H1 (cell line): ENCODE data around the gene IYD. TPM values are rescaled to one million over a fixed set of nuclear protein-coding genes. Genes with fewer than 3 reads are reported as not detected.

Experiments used
- CTCF ChIA-PET: fragments of 300-600 bp; sonication (Branson Sonifier 250); formaldehyde crosslinking; loops from one replicate; lab custom pipeline; 2021; ENCODE audit not compliant: partially characterized antibody; lab: Charles Lee
- POLR2A ChIA-PET: fragments of 300-600 bp; sonication (Branson Sonifier 250); formaldehyde crosslinking; loops from one replicate; lab custom pipeline; 2021; ENCODE audit warnings: inconsistent platforms; ENCODE audit not compliant: partially characterized antibody; lab: Charles Lee
- DNase-seq, 2 experiments: peaks; one replicate each; pipeline versions ENCODE4 v3.0.0 to v3.0.0-alpha.2; 2010 to 2022; ENCODE audit warnings: low spot score in 2 of 2, low read depth in 1 of 2, mixed read lengths in 1 of 2
- FAIRE-seq: peaks from 2 replicates; lab custom pipeline; 2011; peaks lifted over from hg19 to GRCh38; lab: Jason Lieb, UNC
- H2AFZ ChIP-seq: 2 replicates; pipeline ENCODE4 v1.8.1; 2012; ENCODE audit warnings: low read length, inconsistent platforms
- H2AK5ac ChIP-seq: 2 replicates; pipeline ENCODE4 v1.6.1; 2013; ENCODE audit warnings: low read depth, low read length
- H2BK120ac ChIP-seq: replicated peaks from 2 replicates; pipeline ENCODE3; 2013; ENCODE audit warnings: low read depth, low read length, inconsistent platforms
- H2BK12ac ChIP-seq: 2 replicates; pipeline ENCODE4 v1.6.1; 2013; ENCODE audit warnings: low read depth, low read length
- H2BK15ac ChIP-seq: 2 replicates; pipeline ENCODE4 v1.6.1; 2013; ENCODE audit warnings: low read length
- H2BK20ac ChIP-seq: 2 replicates; pipeline ENCODE4 v1.6.1; 2013; ENCODE audit warnings: low read length
- H2BK5ac ChIP-seq: 2 replicates; pipeline ENCODE4 v1.6.1; 2013; ENCODE audit warnings: low read depth, low read length
- H3K14ac ChIP-seq: 2 replicates; pipeline ENCODE4 v1.6.1; 2013; ENCODE audit warnings: inconsistent platforms; ENCODE audit not compliant: insufficient read length
- H3K18ac ChIP-seq: 2 replicates; pipeline ENCODE4 v1.6.1; 2013; ENCODE audit warnings: low read length; ENCODE audit errors: extremely low read depth
- H3K23ac ChIP-seq: 2 replicates; pipeline ENCODE4 v1.6.1; 2013; ENCODE audit warnings: inconsistent platforms; ENCODE audit not compliant: insufficient read length
- H3K23me2 ChIP-seq: 2 replicates; pipeline ENCODE4 v1.6.1; 2013; ENCODE audit warnings: low read depth, low read length
- H3K27ac ChIP-seq: 2 replicates; pipeline ENCODE4 v1.6.1; 2011; ENCODE audit warnings: low read depth, low read length, inconsistent platforms
- H3K27me3 ChIP-seq, 4 experiments: replicated peaks in 1 of 4; 1 replicate in 1 of 4; 2 replicates in 3 of 4; pipeline versions ENCODE4 v1.6.1 to v1.8.1; 2011 to 2013; ENCODE audit warnings: low read length in 3 of 4, mild to moderate bottlenecking in 3 of 4, inconsistent platforms in 2 of 4, mixed read lengths in 2 of 4, moderate library complexity in 1 of 4; ENCODE audit not compliant: control insufficient read depth in 3 of 4, insufficient read depth in 3 of 4; ENCODE audit errors: extremely low read depth in 1 of 4
- H3K36me3 ChIP-seq, 4 experiments: 2 replicates each; pipeline versions ENCODE4 v1.6.1 to v1.8.1; 2011 to 2013; ENCODE audit warnings: mild to moderate bottlenecking in 4 of 4, low read length in 3 of 4, moderate library complexity in 2 of 4, control low read depth in 1 of 4, inconsistent platforms in 1 of 4; ENCODE audit not compliant: insufficient read depth in 4 of 4, control insufficient read depth in 2 of 4
- H3K4ac ChIP-seq: replicated peaks from 2 replicates; pipeline ENCODE3; 2013; ENCODE audit warnings: low read length, low read depth, mixed read lengths, inconsistent platforms; ENCODE audit not compliant: insufficient read length
- H3K4me1 ChIP-seq, 4 experiments: replicated peaks in 1 of 4; 1 replicate in 1 of 4; 2 replicates in 3 of 4; pipeline versions ENCODE4 v1.6.1 to v1.8.1; 2011 to 2013; ENCODE audit warnings: low read length in 3 of 4, inconsistent platforms in 2 of 4, mixed read lengths in 1 of 4; ENCODE audit not compliant: insufficient read depth in 4 of 4, control insufficient read depth in 3 of 4
- H3K4me2 ChIP-seq, 2 experiments: 2 replicates each; pipeline versions ENCODE4 v1.6.1 to v1.8.1; 2011 to 2013; ENCODE audit warnings: low read depth in 2 of 2, low read length in 2 of 2, control low read depth in 1 of 2, inconsistent platforms in 1 of 2, mild to moderate bottlenecking in 1 of 2; ENCODE audit not compliant: insufficient read depth in 1 of 2
- H3K4me3 ChIP-seq, 4 experiments: fragments of 200-600, 300-600 bp in 1 of 4; sonication (generic), shearing (Covaris generic), sonication (Bioruptor Twin) in 1 of 4; 2 replicates each; pipeline versions ENCODE4 v1.5.1 to v1.8.1; 2011 to 2016; ENCODE audit warnings: low read length in 4 of 4, low read depth in 3 of 4, control low read depth in 2 of 4, inconsistent platforms in 2 of 4, mild to moderate bottlenecking in 2 of 4, mixed read lengths in 1 of 4, moderate library complexity in 1 of 4; ENCODE audit not compliant: insufficient read depth in 2 of 4; ENCODE audit errors: extremely low read depth in 1 of 4
- H3K56ac ChIP-seq: replicated peaks from 2 replicates; pipeline ENCODE3; 2013; ENCODE audit warnings: low read depth, mild to moderate bottlenecking, mixed read lengths, low read length, inconsistent platforms; ENCODE audit not compliant: insufficient read length
- H3K79me1 ChIP-seq: 2 replicates; pipeline ENCODE4 v1.6.1; 2013; ENCODE audit warnings: low read depth, low read length, control low read depth
- H3K79me2 ChIP-seq, 2 experiments: 2 replicates each; pipeline versions ENCODE4 v1.6.1 to v1.8.1; 2012 to 2013; ENCODE audit warnings: low read length in 2 of 2, mild to moderate bottlenecking in 2 of 2, inconsistent platforms in 1 of 2; ENCODE audit not compliant: insufficient read depth in 2 of 2, control insufficient read depth in 1 of 2
- H3K9ac ChIP-seq, 4 experiments: replicated peaks in 1 of 4; 1 replicate in 1 of 4; 2 replicates in 3 of 4; pipeline versions ENCODE4 v1.6.1 to v1.8.1; 2011 to 2013; ENCODE audit warnings: low read depth in 3 of 4, low read length in 3 of 4, control low read depth in 2 of 4, mild to moderate bottlenecking in 2 of 4, moderate library complexity in 2 of 4, inconsistent platforms in 1 of 4; ENCODE audit errors: extremely low read depth in 1 of 4
- H3K9me3 ChIP-seq, 2 experiments: 2 replicates each; pipeline versions ENCODE4 v1.6.1 to v1.8.1; 2012 to 2013; ENCODE audit warnings: mild to moderate bottlenecking in 2 of 2, moderate library complexity in 2 of 2, control low read depth in 1 of 2, inconsistent platforms in 1 of 2, low read depth in 1 of 2, low read length in 1 of 2, mixed read lengths in 1 of 2; ENCODE audit not compliant: insufficient read depth in 2 of 2
- H4K20me1 ChIP-seq, 2 experiments: replicated peaks in 1 of 2; 2 replicates each; pipeline versions ENCODE3 to v1.8.1; 2011 to 2013; ENCODE audit warnings: inconsistent platforms in 2 of 2, low read length in 2 of 2, mild to moderate bottlenecking in 1 of 2; ENCODE audit not compliant: insufficient read depth in 2 of 2, control insufficient read depth in 1 of 2
- H4K5ac ChIP-seq: 2 replicates; pipeline ENCODE4 v1.6.1; 2013; ENCODE audit warnings: low read length, low read depth, mixed read lengths, inconsistent platforms; ENCODE audit not compliant: insufficient read length
- H4K8ac ChIP-seq: 2 replicates; pipeline ENCODE4 v1.8.0; 2013; ENCODE audit warnings: mild to moderate bottlenecking, moderate library complexity, low read length, inconsistent platforms; ENCODE audit not compliant: insufficient read depth; ENCODE audit errors: extremely low read depth
- H4K91ac ChIP-seq: replicated peaks from 2 replicates; pipeline ENCODE3; 2013; ENCODE audit warnings: low read length, mixed read lengths, inconsistent platforms; ENCODE audit not compliant: insufficient read length
- ASH2L ChIP-seq: fragments of 200-600, 300-600 bp; sonication (generic); IDR thresholded peaks from one replicate; pipeline ENCODE4 v1.7.1; 2017; ENCODE audit warnings: low read length
- CEBPB ChIP-seq: IDR thresholded peaks from 2 replicates; pipeline ENCODE4 v1.6.1; 2012; ENCODE audit warnings: low read depth, low read length
- CHD1 ChIP-seq: IDR thresholded peaks from 2 replicates; pipeline ENCODE4 v1.6.1; 2012; ENCODE audit warnings: low read depth, low read length, improper control_type of control experiment
- CHD2 ChIP-seq: IDR thresholded peaks from 2 replicates; pipeline ENCODE4 v1.6.1; 2012; ENCODE audit warnings: low read length, improper control_type of control experiment
- EP300 ChIP-seq, 2 experiments: IDR thresholded peaks; 1 replicate in 1 of 2; 2 replicates in 1 of 2; pipeline ENCODE4 v1.6.1; 2011 to 2012; ENCODE audit warnings: low read depth in 2 of 2, low read length in 2 of 2, mild to moderate bottlenecking in 2 of 2, borderline replicate concordance in 1 of 2, inconsistent platforms in 1 of 2, moderate library complexity in 1 of 2
- NRF1 ChIP-seq: IDR thresholded peaks from 2 replicates; pipeline ENCODE4 v1.6.1; 2011; ENCODE audit warnings: mild to moderate bottlenecking, low read depth, low read length, improper control_type of control experiment
- PHF8 ChIP-seq: fragments of 200-600 bp; sonication (generic); conservative IDR thresholded peaks from 2 replicates; pipeline ENCODE4 v1.7.1; 2012; ENCODE audit warnings: low read depth, mild to moderate bottlenecking, inconsistent platforms, low read length, moderate library complexity
- POLR2A ChIP-seq, 2 experiments: IDR thresholded peaks; 1 replicate in 1 of 2; 2 replicates in 1 of 2; pipeline ENCODE4 v1.6.1; 2011; ENCODE audit warnings: low read depth in 2 of 2, low read length in 2 of 2, mild to moderate bottlenecking in 2 of 2; ENCODE audit errors: control extremely low read depth in 1 of 2
- POLR2AphosphoS5 ChIP-seq: IDR thresholded peaks from 2 replicates; pipeline ENCODE4 v1.6.1; 2011; ENCODE audit warnings: low read depth, low read length
- RXRA ChIP-seq: IDR thresholded peaks from 2 replicates; pipeline ENCODE4 v1.6.1; 2011; ENCODE audit warnings: low read depth, mild to moderate bottlenecking, low read length, moderate library complexity; ENCODE audit not compliant: insufficient read depth
- SAP30 ChIP-seq: fragments of 300-600 bp; sonication (generic); IDR thresholded peaks from 2 replicates; pipeline ENCODE4 v1.7.1; 2012; ENCODE audit warnings: low read length, moderate library complexity, mild to moderate bottlenecking, inconsistent platforms; ENCODE audit not compliant: insufficient read depth, insufficient replicate concordance
- SIX5 ChIP-seq: IDR thresholded peaks from 2 replicates; pipeline ENCODE4 v1.6.1; 2011; ENCODE audit warnings: mild to moderate bottlenecking, low read depth, low read length
- SP2 ChIP-seq: IDR thresholded peaks from 2 replicates; pipeline ENCODE4 v1.6.1; 2012; ENCODE audit warnings: mild to moderate bottlenecking, low read length, inconsistent platforms
- SUZ12 ChIP-seq: fragments of 200-600 bp; sonication (generic); IDR thresholded peaks from 2 replicates; pipeline ENCODE4 v1.6.1; 2012; ENCODE audit warnings: mild to moderate bottlenecking, inconsistent platforms, low read length, moderate library complexity, mixed read lengths
- TCF12 ChIP-seq: IDR thresholded peaks from 2 replicates; pipeline ENCODE4 v1.6.1; 2011; ENCODE audit warnings: low read depth, mild to moderate bottlenecking, low read length
- TEAD4 ChIP-seq: IDR thresholded peaks from 2 replicates; pipeline ENCODE4 v1.6.1; 2012; ENCODE audit warnings: low read depth, low read length, inconsistent platforms, mixed read lengths
- ZNF274 ChIP-seq: IDR thresholded peaks from 2 replicates; pipeline ENCODE4 v1.7.0; 2012; ENCODE audit warnings: low read length, borderline replicate concordance; ENCODE audit errors: extremely low read depth
- WGBS, 2 experiments: shearing (Covaris generic) in 1 of 2; methylation state at CpG; one replicate each; pipeline versions ENCODE4 v1.1.6 to v1.1.7; 2013 to 2015; ENCODE audit warnings: low lambda C conversion rate in 2 of 2, mixed read lengths in 2 of 2, inconsistent platforms in 1 of 2, low coverage in 1 of 2, missing lambda C conversion rate in 1 of 2; ENCODE audit not compliant: insufficient replicate concordance in 2 of 2, insufficient coverage in 1 of 2, insufficient read length in 1 of 2; ENCODE audit errors: extremely low coverage in 1 of 2, missing lambda C conversion rate in 1 of 2; 5-methylcytosine and 5-hydroxymethylcytosine counted together
- polyA plus RNA-seq, 7 experiments: library from polyadenylated mRNA; depleted of rRNA in 3 of 7; stranded (reverse) in 5 of 7; unstranded in 2 of 7; fragments of >200 nt in 5 of 7; fragments of 200-250 nt in 2 of 7; gene quantifications; 1 replicate in 5 of 7; 2 replicates in 1 of 7; 4 replicates in 1 of 7; pipeline versions ENCODE4 v1.2.1 to v1.2.3, GENCODE V29; 2011 to 2013; ENCODE audit warnings: missing spikeins in 2 of 7, mixed read lengths in 2 of 7
- total RNA-seq: library from RNA; stranded (reverse); fragmentation: NEBNext Ultra II Directional; extraction: Animal tissue kit (Norgen Biotek cat#: 25700); gene quantifications from 2 replicates; pipeline ENCODE4 v1.2.1, GENCODE V29; 2021

Gene IYD
- total and polyA plus RNA-seq, 2 of the 8 experiments (the other 6 are each of a cell fraction or from before 2014, with no cell fraction given) = not detected

DNA sequence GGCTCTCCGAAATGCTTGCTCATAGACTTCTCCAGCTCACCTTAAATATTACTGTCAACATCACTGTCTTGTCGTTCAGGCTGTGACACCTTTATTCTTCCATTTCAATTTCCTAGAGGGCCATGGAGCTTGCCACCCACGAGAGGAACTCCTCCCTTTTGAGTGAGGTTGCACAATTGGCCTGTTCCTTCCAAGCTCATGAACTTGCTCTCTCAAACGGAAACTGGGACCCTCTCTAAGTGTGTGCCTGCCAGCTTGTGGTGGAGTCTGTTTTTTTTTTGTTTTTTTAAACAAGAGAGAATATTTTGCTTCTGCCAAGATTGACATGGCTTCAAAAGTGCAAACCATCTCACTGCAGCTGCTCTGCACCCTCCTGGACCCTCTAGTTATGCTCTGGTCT, 19.3 kb upstream of the IYD start:
- no peak overlapping the region for H2BK15ac ChIP-seq
- no peak overlapping the region for H2BK5ac ChIP-seq
- H4K91ac ChIP-seq = no peak overlapping the region
- no peak overlapping the region for H3K27ac ChIP-seq
- H3K9ac ChIP-seq = no peak overlapping the region
- POLR2A ChIA-PET = no interaction called here
- H3K4me1 ChIP-seq = no peaks in the 10 kb centered on the region
- no peak overlapping the region for H3K4me2 ChIP-seq
- H3K23me2 ChIP-seq = no peaks in the 10 kb centered on the region
- no peak overlapping the region for H2BK120ac ChIP-seq
- no peak overlapping the region for H3K23ac ChIP-seq
- no peaks in the 10 kb centered on the region for H3K9me3 ChIP-seq
- H3K36me3 ChIP-seq = no peaks in the 10 kb centered on the region
- H2AFZ ChIP-seq = no peak overlapping the region
- no peak overlapping the region for H3K4ac ChIP-seq
- no peak overlapping the region for H4K5ac ChIP-seq
- H3K79me1 ChIP-seq = no peaks in the 10 kb centered on the region
- no peak overlapping the region for H3K4me3 ChIP-seq
- H3K56ac ChIP-seq = no peak overlapping the region
- no peak overlapping the region for H2BK12ac ChIP-seq
- FAIRE-seq (no peak), DNase-seq (no peak)
- H4K8ac ChIP-seq = no peak overlapping the region
- no peak overlapping the region for H3K14ac ChIP-seq
- no peaks in the 10 kb centered on the region for H3K79me2 ChIP-seq
- no peak overlapping the region for H2AK5ac ChIP-seq
- 53% methylated on average over 3 of the region's 4 CpGs; no CpG with 5 or more reads in 1 of the 2 experiments for WGBS, 2 experiments
- H3K18ac ChIP-seq = no peak overlapping the region
- H3K27me3 ChIP-seq = no peaks in the 10 kb centered on the region
- no peaks in the 10 kb centered on the region for H4K20me1 ChIP-seq
- CTCF ChIA-PET = interaction anchor here (0.8 to 2.7 kb wide), 9 partner anchors 10 to 336 kb away, joined by 3 to 10 read pairs (median 3); no protein-coding TSS in a partner anchor
- H2BK20ac ChIP-seq = no peak overlapping the region
- no peak for TF ChIP-seq ZNF274
- TF ChIP-seq SP2 = no peak
- TF ChIP-seq CHD2 = no peak
- no peak for TF ChIP-seq NRF1
- TF ChIP-seq TEAD4 = no peak
- no peak for TF ChIP-seq SAP30
- TF ChIP-seq ASH2L = no peak
- no peak for TF ChIP-seq RXRA
- TF ChIP-seq PHF8 = no peak
- TF ChIP-seq CEBPB = no peak
- TF ChIP-seq CHD1 = no peak
- TF ChIP-seq POLR2AphosphoS5 = no peak
- no peak for TF ChIP-seq EP300 (IDR thresholded peaks at IDR 0.05; ENCODE audit: borderline replicate concordance in 1 of 2, low read depth in 2 of 2, low read length in 2 of 2)
- TF ChIP-seq POLR2A (IDR thresholded peaks at IDR 0.05; ENCODE audit: control extremely low read depth in 1 of 2, low read depth in 2 of 2, low read length in 2 of 2) = no peak
- no peak for TF ChIP-seq SUZ12
- TF ChIP-seq SIX5 = no peak
- TF ChIP-seq TCF12 = no peak
